ENCODE results near the gene SCUBE1.
A peak's percentile ranks its signal among the peaks of the same experiment; 100 is the strongest.

SCUBE1 gene

DNA sequence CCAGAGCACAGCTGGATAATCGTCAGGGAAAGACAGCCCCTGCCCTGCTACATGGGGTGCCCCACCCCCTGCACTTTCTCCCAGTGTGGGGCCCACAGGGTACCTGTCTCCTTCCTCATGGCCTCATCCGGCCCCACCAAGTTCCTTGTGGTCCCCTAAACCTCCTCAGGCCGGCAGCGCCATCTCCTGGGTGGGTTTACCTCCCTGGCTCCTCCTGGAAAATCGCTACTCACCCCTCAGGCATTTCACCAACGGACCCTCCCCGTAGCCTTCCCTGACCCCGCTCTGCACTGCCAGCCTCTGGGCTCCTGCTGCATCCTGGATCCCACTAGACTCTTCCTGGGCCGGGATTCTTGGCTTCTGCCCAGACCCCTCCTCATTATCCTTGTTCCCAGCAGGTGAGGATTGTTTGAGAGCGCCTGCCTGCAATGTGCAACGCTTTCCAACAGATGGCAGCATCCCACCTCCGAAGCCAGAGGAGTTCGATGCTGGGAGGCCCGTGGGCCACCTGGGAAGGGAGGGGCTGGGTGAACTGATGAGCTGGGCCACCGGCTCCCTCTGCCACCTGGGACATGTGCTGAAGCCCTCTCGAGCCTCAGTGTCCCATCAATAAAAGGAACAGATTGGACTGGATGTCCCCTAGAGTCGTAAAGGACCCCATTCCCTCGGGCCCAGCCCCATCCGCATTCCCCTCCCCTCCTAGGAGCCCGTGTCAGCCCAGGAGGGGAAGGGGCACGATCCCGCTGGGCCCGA is 112.0 kb downstream of the SCUBE1 start:
- Histone ChIP-seq H3K27me3 (peaks cover 12% of the 10 kb centered on the region), H3K36me3 (no peaks in the 10 kb centered on the region), H3K9me3 (no peaks in the 10 kb centered on the region), H3K27ac (no peak overlapping the region), H3K4me3 (ENCODE audit: low read depth in 1 of 2, low read length in 1 of 2) (no peak overlapping the region), H3K4me1 (ENCODE audit: control insufficient read depth in 1 of 2, insufficient read depth in 1 of 2, low read depth in 1 of 2, low read length in 1 of 2) (peaks cover 0 to 5% of the 10 kb centered on the region in 2 experiments)
- TF ChIP-seq, protein P1, sequence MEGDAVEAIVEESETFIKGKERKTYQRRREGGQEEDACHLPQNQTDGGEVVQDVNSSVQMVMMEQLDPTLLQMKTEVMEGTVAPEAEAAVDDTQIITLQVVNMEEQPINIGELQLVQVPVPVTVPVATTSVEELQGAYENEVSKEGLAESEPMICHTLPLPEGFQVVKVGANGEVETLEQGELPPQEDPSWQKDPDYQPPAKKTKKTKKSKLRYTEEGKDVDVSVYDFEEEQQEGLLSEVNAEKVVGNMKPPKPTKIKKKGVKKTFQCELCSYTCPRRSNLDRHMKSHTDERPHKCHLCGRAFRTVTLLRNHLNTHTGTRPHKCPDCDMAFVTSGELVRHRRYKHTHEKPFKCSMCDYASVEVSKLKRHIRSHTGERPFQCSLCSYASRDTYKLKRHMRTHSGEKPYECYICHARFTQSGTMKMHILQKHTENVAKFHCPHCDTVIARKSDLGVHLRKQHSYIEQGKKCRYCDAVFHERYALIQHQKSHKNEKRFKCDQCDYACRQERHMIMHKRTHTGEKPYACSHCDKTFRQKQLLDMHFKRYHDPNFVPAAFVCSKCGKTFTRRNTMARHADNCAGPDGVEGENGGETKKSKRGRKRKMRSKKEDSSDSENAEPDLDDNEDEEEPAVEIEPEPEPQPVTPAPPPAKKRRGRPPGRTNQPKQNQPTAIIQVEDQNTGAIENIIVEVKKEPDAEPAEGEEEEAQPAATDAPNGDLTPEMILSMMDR (IDR thresholded peaks at IDR 0.05): peak; percentile 64

DNA sequence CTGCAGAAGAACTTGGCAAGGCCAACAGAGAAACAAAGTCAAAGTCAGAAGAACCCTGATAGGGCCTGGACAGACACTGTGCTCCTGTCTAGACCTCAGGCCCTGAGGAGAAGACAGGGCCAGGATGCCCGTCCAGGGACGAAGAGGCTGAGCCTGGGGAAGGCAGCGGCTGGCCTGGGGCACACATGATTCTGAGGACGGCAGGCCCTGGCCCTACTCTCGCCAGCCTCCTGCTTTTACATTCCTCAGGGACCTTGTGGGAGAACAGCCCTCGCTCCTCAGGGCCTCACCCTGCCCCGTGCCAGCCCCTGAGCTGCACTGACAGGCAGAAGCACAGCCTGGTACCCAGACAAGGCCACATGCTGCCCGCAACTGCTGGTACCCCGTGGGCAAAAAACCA is 112.6 kb downstream of the SCUBE1 start:
- Histone ChIP-seq H3K4me3 (ENCODE audit: low read depth in 1 of 2, low read length in 1 of 2) (no peak overlapping the region), H3K27me3 (peaks cover 14% of the 10 kb centered on the region), H3K9me3 (no peaks in the 10 kb centered on the region), H3K4me1 (ENCODE audit: control insufficient read depth in 1 of 2, insufficient read depth in 1 of 2, low read depth in 1 of 2, low read length in 1 of 2) (peaks cover 0 to 5% of the 10 kb centered on the region in 2 experiments), H3K27ac (no peak overlapping the region), H3K36me3 (no peaks in the 10 kb centered on the region)
- TF ChIP-seq, protein P1 (IDR thresholded peaks at IDR 0.05): no peak

DNA sequence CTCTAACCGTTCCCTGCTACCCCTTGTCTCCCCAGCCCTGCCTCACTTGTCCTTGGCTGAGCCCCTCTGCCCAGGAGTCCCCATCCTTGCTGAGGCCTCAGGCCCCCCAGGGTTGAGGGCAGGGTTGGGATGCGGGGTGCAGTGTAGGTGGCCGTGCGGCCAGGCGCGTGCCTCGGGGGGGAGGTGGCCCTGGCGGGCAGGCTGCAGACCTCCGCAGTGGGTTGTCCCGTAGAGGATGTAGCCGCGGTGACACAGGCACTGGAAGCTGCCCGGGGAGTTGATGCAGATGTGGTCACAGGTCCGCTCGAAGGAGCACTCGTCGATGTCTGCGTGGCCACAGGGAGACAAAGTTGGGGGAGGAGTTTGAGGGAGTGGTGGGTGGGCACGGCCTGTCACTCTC is 114.3 kb downstream of the SCUBE1 start:
- peaks cover 14% of the 10 kb centered on the region for H3K27me3 ChIP-seq

DNA sequence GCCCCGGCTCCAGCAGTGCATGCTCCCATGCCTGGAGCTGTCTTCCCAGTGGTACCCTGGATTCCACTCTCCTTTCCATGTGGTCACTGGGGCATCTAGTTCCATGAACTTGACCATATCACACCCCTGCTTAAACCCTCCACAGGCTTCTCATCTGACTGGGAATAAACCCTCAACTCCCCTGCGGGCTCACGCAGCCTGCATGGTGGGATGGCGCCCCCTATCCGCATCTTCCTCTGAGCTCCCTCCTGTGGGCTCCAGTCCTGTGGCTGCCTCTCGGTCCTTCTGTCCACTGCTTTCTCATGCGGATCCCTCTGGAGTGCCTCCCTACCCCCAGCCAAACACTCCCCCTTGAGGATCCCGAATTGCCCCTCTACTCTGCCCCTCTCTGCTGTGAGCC is 114.8 kb downstream of the SCUBE1 start:
- TF ChIP-seq, protein P1 (IDR thresholded peaks at IDR 0.05): no peak
- H3K27ac ChIP-seq: no peak overlapping the region
- peaks cover 14% of the 10 kb centered on the region for H3K27me3 ChIP-seq
- no peak overlapping the region for H3K4me3 ChIP-seq (ENCODE audit: low read depth in 1 of 2, low read length in 1 of 2)
- H3K4me1 ChIP-seq (ENCODE audit: control insufficient read depth in 1 of 2, insufficient read depth in 1 of 2, low read depth in 1 of 2, low read length in 1 of 2): peaks cover 0 to 5% of the 10 kb centered on the region in 2 experiments
- H3K9me3 ChIP-seq: no peaks in the 10 kb centered on the region
- H3K36me3 ChIP-seq: no peaks in the 10 kb centered on the region

More for the DNA sequence above, 114.3 kb downstream of the SCUBE1 start:
- peaks cover 0 to 5% of the 10 kb centered on the region in 2 experiments for H3K4me1 ChIP-seq (ENCODE audit: control insufficient read depth in 1 of 2, insufficient read depth in 1 of 2, low read depth in 1 of 2, low read length in 1 of 2)
- H3K27ac ChIP-seq: no peak overlapping the region
- no peak overlapping the region for H3K4me3 ChIP-seq (ENCODE audit: low read depth in 1 of 2, low read length in 1 of 2)
- TF ChIP-seq, protein P1 (IDR thresholded peaks at IDR 0.05): no peak
- H3K36me3 ChIP-seq: no peaks in the 10 kb centered on the region
- H3K9me3 ChIP-seq: no peaks in the 10 kb centered on the region

DNA sequence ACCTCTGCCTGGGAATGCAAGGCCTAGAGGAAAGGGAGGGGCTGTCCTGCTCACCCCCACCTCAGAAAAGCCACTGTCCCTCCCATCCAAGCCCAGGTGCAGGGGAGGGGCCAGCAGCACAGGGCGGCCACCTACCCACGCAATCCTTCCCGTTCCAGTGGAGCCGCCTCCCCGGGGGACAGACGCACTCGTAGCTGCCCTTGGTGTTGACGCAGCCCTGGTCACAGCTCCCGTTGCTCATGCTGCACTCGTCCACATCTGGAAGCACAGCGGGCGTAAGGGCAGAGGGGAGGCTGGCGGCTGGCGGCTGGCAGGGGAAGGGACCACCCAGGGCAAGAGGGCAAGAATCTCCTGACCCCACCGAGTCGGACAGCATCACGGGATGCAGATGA is 115.9 kb downstream of the SCUBE1 start:
- TF ChIP-seq, protein P1 (IDR thresholded peaks at IDR 0.05): no peak

More for the DNA sequence above, 115.9 kb downstream of the SCUBE1 start:
- peaks cover 14% of the 10 kb centered on the region for H3K27me3 ChIP-seq
- no peak overlapping the region for H3K27ac ChIP-seq
- H3K4me3 ChIP-seq (ENCODE audit: low read depth in 1 of 2, low read length in 1 of 2): no peak overlapping the region
- no peaks in the 10 kb centered on the region for H3K36me3 ChIP-seq
- H3K9me3 ChIP-seq: no peaks in the 10 kb centered on the region
- peaks cover 0 to 5% of the 10 kb centered on the region in 2 experiments for H3K4me1 ChIP-seq (ENCODE audit: control insufficient read depth in 1 of 2, insufficient read depth in 1 of 2, low read depth in 1 of 2, low read length in 1 of 2)
